ENCODE data around the gene MMADHC.

MMADHC gene

GRCh38 chr2:149587220-149587949 is at the start of gene MMADHC:
Gene MMADHC (minus strand): TSS chr2:149587775. CDS start chr2:149587097, 678 bp downstream.
- peak; percentile 63 for DNase-seq

- DNase-seq = no peak
These were observed 46.5 kb upstream of the MMADHC start for GRCh38 chr2:149634103-149634502.

GRCh38 chr2:149630445-149630844 is 42.9 kb upstream of the MMADHC start:
- no peak for DNase-seq

- DNase-seq = no peak
These were observed 41.5 kb upstream of the MMADHC start for GRCh38 chr2:149629026-149629425.

GRCh38 chr2:149627111-149627801 is 39.7 kb upstream of the MMADHC start:
- DNase-seq = no peak

GRCh38 chr2:149625671-149626070 is 38.1 kb upstream of the MMADHC start:
- no peak for DNase-seq

GRCh38 chr2:149625271-149625670 is 37.7 kb upstream of the MMADHC start:
- DNase-seq = no peak

GRCh38 chr2:149622343-149622742 is 34.8 kb upstream of the MMADHC start:
- DNase-seq = no peak

- DNase-seq = no peak
These were observed 29.9 kb upstream of the MMADHC start for GRCh38 chr2:149617476-149617875.

- DNase-seq = peak; percentile 5
These were observed 29.3 kb upstream of the MMADHC start for GRCh38 chr2:149616681-149617456.

- DNase-seq = no peak
These were observed 26.1 kb upstream of the MMADHC start for GRCh38 chr2:149613704-149614103.

- no peak for DNase-seq
These were observed 24.5 kb upstream of the MMADHC start for GRCh38 chr2:149612122-149612521.

- peak; percentile 81 for DNase-seq
These were observed 23.7 kb upstream of the MMADHC start for GRCh38 chr2:149611100-149611820.

GRCh38 chr2:149606251-149606811 is 18.8 kb upstream of the MMADHC start:
- no peak for DNase-seq

GRCh38 chr2:149603248-149603647 is 15.7 kb upstream of the MMADHC start:
- DNase-seq = no peak

- DNase-seq = no peak
These were observed 13.7 kb upstream of the MMADHC start for GRCh38 chr2:149601141-149601796.

- DNase-seq = peak; percentile 25
These were observed 10.2 kb upstream of the MMADHC start for GRCh38 chr2:149597668-149598326.

GRCh38 chr2:149597050-149597667 is 9.6 kb upstream of the MMADHC start:
- no peak for DNase-seq

GRCh38 chr2:149596471-149596870 is 8.9 kb upstream of the MMADHC start:
- no peak for DNase-seq

GRCh38 chr2:149595056-149595963 is 7.7 kb upstream of the MMADHC start:
- DNase-seq = no peak
